HL-60 (cell line): ENCODE results near the gene HEXD.

ENCODE experiments used
- DNase-seq, 2 experiments: peaks; one replicate each; pipeline ENCODE4 v3.0.0-alpha.2; 2010 to 2020; ENCODE audit warnings: low read depth in 1 of 2, low spot score in 1 of 2
- H3K27ac ChIP-seq: fragments of 250-450 bp; sonication (Bioruptor Pico); replicated peaks from 2 replicates; pipeline ENCODE4 v1.5.1; 2020; ENCODE audit warnings: mild to moderate bottlenecking, moderate library complexity
- H3K27me3 ChIP-seq: fragments of 250-450 bp; sonication (Bioruptor Pico); 2 replicates; pipeline ENCODE4 v1.5.1; 2021; ENCODE audit warnings: mild to moderate bottlenecking, moderate library complexity; ENCODE audit not compliant: insufficient read depth, poor library complexity, severe bottlenecking
- H3K4me3 ChIP-seq: replicated peaks from 2 replicates; pipeline ENCODE4 v1.5.1; 2011; ENCODE audit warnings: mild to moderate bottlenecking, control low read depth, low read length; ENCODE audit not compliant: insufficient read depth
- CTCF ChIP-seq: IDR thresholded peaks from one replicate; pipeline ENCODE4 v1.5.1; 2011; ENCODE audit warnings: low read length, control low read depth, inconsistent platforms; ENCODE audit not compliant: insufficient read depth
- GABPA ChIP-seq: IDR thresholded peaks from 2 replicates; pipeline ENCODE4 v1.6.1; 2012; ENCODE audit warnings: low read depth
- POLR2AphosphoS5 ChIP-seq: IDR thresholded peaks from 2 replicates; pipeline ENCODE4 v1.6.1; 2012; ENCODE audit warnings: low read depth
- REST ChIP-seq: IDR thresholded peaks from 2 replicates; pipeline ENCODE4 v1.6.1; 2012; ENCODE audit warnings: low read depth; ENCODE audit not compliant: insufficient replicate concordance
- SPI1 ChIP-seq: IDR thresholded peaks from 2 replicates; pipeline ENCODE4 v1.6.1; 2012; ENCODE audit warnings: low read depth, mild to moderate bottlenecking, borderline replicate concordance

Gene HEXD

GRCh38 chr17:82440991-82441627 lies 23.0 kb downstream of the HEXD start:
- Histone ChIP-seq H3K27ac (peak overlapping the region; percentile 77), H3K27me3 (no peaks in the 10 kb centered on the region), H3K4me3 (peak overlapping the region; percentile 27)
- DNase-seq = peak in 1 of 2 experiments; percentile 69
- TF ChIP-seq POLR2AphosphoS5 (no peak), REST (no peak), GABPA (no peak), SPI1 (no peak), CTCF (no peak)

- no peak for TF ChIP-seq GABPA
- no peak for TF ChIP-seq POLR2AphosphoS5
- no peak for TF ChIP-seq REST
- no peak for TF ChIP-seq SPI1
- TF ChIP-seq CTCF = no peak
- DNase-seq = no peak
- Histone ChIP-seq H3K27ac (no peak overlapping the region), H3K27me3 (no peaks in the 10 kb centered on the region), H3K4me3 (no peak overlapping the region)
These were observed 23.7 kb downstream of the HEXD start for GRCh38 chr17:82441691-82442487.

GRCh38 chr17:82442643-82443464 lies 24.7 kb downstream of the HEXD start:
- TF ChIP-seq SPI1 (no peak), POLR2AphosphoS5 (no peak), GABPA (no peak), CTCF (no peak), REST (no peak)
- no peak overlapping the region for H3K27ac ChIP-seq
- no peak overlapping the region for H3K4me3 ChIP-seq
- no peak for DNase-seq
- H3K27me3 ChIP-seq = no peaks in the 10 kb centered on the region
